Activated CD4-positive, alpha-beta memory T cell treated with anti-CD3 and anti-CD28 coated beads for 36 hours (primary cell): ENCODE results near the gene DCP1A. TPM values are rescaled to one million over a fixed set of nuclear protein-coding genes. Genes with fewer than 3 reads are reported as not detected.

ENCODE experiments used
- CTCF ChIA-PET: fragments of 350-600 bp; sonication (Branson Sonifier 250); formaldehyde crosslinking; loops from one replicate; lab custom pipeline; 2021; ENCODE audit warnings: antibody characterized with exemption, inconsistent platforms; lab: Charles Lee
- POLR2A ChIA-PET: fragments of 350-600 bp; sonication (Branson Sonifier 250); formaldehyde crosslinking; loops from one replicate; lab custom pipeline; 2021; ENCODE audit warnings: antibody characterized with exemption; lab: Charles Lee
- DNase-seq: peaks from one replicate; pipeline ENCODE4 v3.0.0-alpha.2; 2020
- H3K27ac Mint-ChIP-seq: one replicate; pipeline ENCODE4 v1.8.0; 2021; ENCODE audit warnings: mixed read lengths
- H3K27me3 Mint-ChIP-seq: one replicate; pipeline ENCODE4 v1.8.0; 2021; ENCODE audit warnings: mixed read lengths
- H3K36me3 Mint-ChIP-seq: one replicate; pipeline ENCODE4 v1.8.0; 2021; ENCODE audit warnings: mixed read lengths
- H3K4me1 Mint-ChIP-seq: one replicate; pipeline ENCODE4 v1.8.0; 2021; ENCODE audit warnings: low read depth, mixed read lengths
- H3K4me3 Mint-ChIP-seq: one replicate; pipeline ENCODE4 v1.8.0; 2021; ENCODE audit warnings: mild to moderate bottlenecking, mixed read lengths
- H3K9me3 Mint-ChIP-seq: one replicate; pipeline ENCODE4 v1.8.0; 2021; ENCODE audit warnings: mixed read lengths
- intact Hi-C: fragments of 100-400 bp; cut with micrococcal nuclease; formaldehyde crosslinking; loops from one replicate; pipeline ENCODE4 v1.15.1; 2023
- total RNA-seq, 2 experiments: library from RNA; stranded (reverse); gene quantifications; one replicate each; pipeline ENCODE4 v1.2.3, GENCODE V29; 2021

The DCP1A gene
- total RNA-seq, 2 experiments from 2014 or later = 32.0 to 32.7 TPM

DNA sequence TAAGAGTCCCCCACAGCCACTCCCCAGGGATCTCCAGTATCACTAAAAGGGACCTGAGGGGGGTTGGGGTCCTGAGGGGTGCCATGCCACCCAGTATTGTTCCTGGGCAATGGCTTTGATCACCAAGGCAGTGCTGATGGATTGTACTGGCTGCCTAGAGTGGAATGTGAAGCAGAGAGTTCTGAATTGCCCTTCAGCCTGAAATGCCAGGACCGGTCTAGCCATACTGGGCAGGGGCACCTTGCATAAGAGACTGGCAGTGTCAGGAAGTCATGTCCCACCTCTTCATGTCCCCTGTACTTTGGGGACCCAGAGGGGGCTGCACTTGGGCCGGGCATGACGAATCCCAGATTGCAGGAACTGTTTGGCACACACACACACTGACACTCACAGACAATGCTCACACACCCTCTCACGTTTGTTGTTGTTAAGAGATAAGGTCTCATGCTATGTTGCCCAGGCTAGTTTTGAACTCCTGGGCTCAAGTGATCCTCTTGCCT, 87.0 kb downstream of the DCP1A start:
- Mint-ChIP-seq H3K9me3 (no peaks in the 10 kb centered on the region), H3K27me3 (no peaks in the 10 kb centered on the region), H3K4me1 (no peaks in the 10 kb centered on the region), H3K36me3 (no peaks in the 10 kb centered on the region), H3K4me3 (no peak overlapping the region), H3K27ac (no peak overlapping the region)
- ChIA-PET CTCF (no interaction called here), POLR2A (no interaction called here)
- no peak for DNase-seq
- intact Hi-C loops = no loop called here

DNA sequence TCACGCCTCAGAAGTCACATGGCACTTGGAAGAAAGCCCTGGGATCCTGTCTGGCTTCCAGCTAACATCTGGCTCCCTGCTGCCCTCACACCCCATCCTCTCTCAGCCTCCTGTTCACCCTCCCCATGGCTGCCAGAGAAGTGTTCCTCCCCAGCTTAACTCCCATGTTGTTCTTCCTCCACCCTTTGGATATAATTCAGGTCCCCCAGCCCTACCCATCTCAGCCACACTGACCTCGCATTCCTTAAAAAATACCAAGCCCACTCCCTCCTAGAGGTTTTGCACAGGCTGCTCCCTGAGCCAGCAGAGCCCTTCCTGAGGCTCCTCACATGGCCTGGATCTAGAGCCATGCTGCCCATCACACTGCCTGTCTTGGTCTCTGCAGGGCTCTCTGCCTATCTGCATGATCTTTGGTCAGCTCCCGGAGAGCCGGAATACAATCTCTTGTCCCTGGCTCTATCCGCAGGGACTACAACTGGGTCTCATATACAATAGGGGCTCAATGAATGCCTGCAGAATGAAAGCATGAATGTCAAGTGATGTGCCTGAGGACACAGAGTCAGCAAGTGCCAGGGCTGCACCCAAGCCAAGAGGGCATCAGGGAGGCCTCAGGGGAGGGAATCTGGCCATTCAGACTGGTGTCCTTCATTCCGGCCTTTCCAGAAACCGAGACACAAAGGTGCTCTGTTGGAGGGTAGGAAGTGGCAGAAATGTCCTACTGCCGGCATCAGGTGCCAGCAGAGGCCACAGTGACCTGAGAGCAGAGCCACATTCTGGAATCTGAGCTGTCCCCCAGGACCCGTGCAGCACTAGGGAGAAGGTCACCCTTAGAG, 87.7 kb downstream of the DCP1A start:
- DNase-seq = no peak
- ChIA-PET POLR2A (no interaction called here), CTCF (no interaction called here)
- no peaks in the 10 kb centered on the region for H3K4me1 Mint-ChIP-seq
- H3K27ac Mint-ChIP-seq = no peak overlapping the region
- H3K36me3 Mint-ChIP-seq = peaks cover 3% of the 10 kb centered on the region
- intact Hi-C loops = loop anchor here (5.0 to 10.0 kb wide), 4 partner anchors 97 to 365 kb away; partner anchors contain the start of genes PRKCD, RFT1 and STIMATE
- no peaks in the 10 kb centered on the region for H3K9me3 Mint-ChIP-seq
- no peaks in the 10 kb centered on the region for H3K27me3 Mint-ChIP-seq
- no peak overlapping the region for H3K4me3 Mint-ChIP-seq

DNA sequence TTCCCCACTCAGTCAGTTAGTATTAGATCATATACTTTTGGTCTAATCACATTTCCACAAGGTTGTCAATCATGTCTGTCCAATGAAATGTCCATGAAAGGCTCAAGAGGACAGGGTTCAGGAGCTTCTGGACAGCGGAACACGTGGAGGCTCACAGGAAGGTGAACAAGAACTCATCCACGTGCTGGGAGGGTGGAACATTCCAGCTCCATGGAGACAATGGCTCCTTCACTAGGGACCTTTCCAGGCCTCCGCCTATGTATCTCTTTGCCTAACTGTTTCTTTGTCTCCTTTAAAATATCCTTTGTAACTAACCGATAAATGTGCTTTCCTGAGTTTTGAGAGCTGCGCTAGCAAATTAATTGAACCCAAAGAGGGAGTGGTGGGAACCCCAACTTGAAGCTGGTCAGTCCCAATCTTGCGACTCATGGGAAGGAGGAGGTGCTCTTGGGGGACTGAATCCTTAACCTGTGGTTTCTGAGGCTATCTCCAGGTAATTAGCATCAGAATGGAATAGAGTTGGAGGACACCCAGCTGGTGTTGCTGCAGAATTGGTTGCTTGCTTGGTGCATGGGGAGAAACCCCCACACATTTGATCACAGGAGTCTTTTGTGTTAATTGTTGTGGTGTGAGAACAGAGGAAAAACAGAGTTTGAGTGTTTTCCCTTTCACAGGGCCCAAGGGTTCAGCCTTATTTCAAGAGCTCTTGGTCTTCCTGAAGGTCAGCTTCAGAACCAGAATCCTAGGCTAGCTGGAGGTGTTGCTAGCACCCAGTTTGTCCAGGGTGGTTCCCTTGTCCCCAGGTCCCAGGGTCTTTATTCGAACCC, 88.5 kb downstream of the DCP1A start:
- ChIA-PET POLR2A (no interaction called here), CTCF (no interaction called here)
- intact Hi-C loops = loop anchor here (5.0 to 10.0 kb wide), 4 partner anchors 97 to 364 kb away; partner anchors contain the start of genes PRKCD, RFT1 and STIMATE
- Mint-ChIP-seq H3K9me3 (no peaks in the 10 kb centered on the region), H3K27me3 (no peaks in the 10 kb centered on the region), H3K27ac (no peak overlapping the region), H3K4me3 (no peak overlapping the region), H3K4me1 (peaks cover 7% of the 10 kb centered on the region), H3K36me3 (peaks cover 7% of the 10 kb centered on the region)
- DNase-seq = no peak

DNA sequence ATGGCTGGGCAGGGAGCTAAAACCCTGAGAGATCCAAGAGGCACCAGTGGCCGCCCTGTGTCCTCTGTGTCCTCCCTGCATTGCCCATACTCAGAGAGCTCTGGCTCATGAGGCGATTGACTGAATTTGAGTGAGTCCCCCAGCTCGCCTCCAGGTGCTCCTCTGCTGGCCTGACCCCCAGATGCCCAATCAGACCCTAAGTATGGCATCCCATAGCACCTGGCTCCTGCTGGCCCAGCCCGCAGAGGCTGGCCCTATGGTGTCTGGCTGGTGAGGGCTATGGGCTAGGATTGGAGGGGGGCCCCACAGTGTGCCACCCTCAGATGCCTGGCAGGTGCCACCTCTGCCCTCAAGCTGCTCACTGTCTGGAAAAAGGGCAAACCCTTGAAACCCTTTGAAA, 89.9 kb downstream of the DCP1A start:
- H3K4me3 Mint-ChIP-seq = no peak overlapping the region
- intact Hi-C loops = loop anchor here (2.0 to 10.0 kb wide), 5 partner anchors 61 to 363 kb away; partner anchors contain the start of genes PRKCD, RFT1 and STIMATE

DNA sequence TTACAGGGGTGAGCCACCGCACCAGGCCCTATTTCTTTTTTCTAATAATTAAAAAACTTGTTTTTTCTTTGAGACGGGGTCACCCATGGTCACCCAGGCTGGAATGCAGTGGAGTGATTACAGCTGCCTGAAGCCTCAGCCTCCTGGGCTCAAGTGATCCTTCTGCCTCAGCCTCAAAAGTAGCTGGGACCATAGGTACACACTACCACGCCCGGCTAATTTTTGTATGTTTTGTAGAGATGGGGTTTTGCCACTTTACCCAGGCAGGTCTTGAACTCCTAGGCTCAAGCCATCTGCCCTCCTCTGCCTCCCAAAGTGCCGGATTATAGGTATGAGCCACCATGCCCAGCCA, 90.7 kb downstream of the DCP1A start:
- Mint-ChIP-seq H3K9me3 (no peaks in the 10 kb centered on the region), H3K36me3 (peaks cover 14% of the 10 kb centered on the region), H3K27me3 (no peaks in the 10 kb centered on the region), H3K27ac (no peak overlapping the region), H3K4me3 (no peak overlapping the region), H3K4me1 (peaks cover 22% of the 10 kb centered on the region)
- intact Hi-C loops = loop anchor here (2.0 to 10.0 kb wide), 5 partner anchors 60 to 362 kb away; partner anchors contain the start of genes PRKCD, RFT1 and STIMATE
- no peak for DNase-seq
- ChIA-PET POLR2A (no interaction called here), CTCF (no interaction called here)

More for the DNA sequence above, 89.9 kb downstream of the DCP1A start:
- Mint-ChIP-seq H3K36me3 (peaks cover 10% of the 10 kb centered on the region), H3K9me3 (no peaks in the 10 kb centered on the region), H3K4me1 (peaks cover 15% of the 10 kb centered on the region), H3K27me3 (no peaks in the 10 kb centered on the region), H3K27ac (no peak overlapping the region)
- POLR2A ChIA-PET = no interaction called here
- DNase-seq = no peak
- CTCF ChIA-PET = interaction anchor here (1.3 kb wide), 1 partner anchor 61 kb away, joined by 3 read pairs; no protein-coding TSS in a partner anchor

DNA sequence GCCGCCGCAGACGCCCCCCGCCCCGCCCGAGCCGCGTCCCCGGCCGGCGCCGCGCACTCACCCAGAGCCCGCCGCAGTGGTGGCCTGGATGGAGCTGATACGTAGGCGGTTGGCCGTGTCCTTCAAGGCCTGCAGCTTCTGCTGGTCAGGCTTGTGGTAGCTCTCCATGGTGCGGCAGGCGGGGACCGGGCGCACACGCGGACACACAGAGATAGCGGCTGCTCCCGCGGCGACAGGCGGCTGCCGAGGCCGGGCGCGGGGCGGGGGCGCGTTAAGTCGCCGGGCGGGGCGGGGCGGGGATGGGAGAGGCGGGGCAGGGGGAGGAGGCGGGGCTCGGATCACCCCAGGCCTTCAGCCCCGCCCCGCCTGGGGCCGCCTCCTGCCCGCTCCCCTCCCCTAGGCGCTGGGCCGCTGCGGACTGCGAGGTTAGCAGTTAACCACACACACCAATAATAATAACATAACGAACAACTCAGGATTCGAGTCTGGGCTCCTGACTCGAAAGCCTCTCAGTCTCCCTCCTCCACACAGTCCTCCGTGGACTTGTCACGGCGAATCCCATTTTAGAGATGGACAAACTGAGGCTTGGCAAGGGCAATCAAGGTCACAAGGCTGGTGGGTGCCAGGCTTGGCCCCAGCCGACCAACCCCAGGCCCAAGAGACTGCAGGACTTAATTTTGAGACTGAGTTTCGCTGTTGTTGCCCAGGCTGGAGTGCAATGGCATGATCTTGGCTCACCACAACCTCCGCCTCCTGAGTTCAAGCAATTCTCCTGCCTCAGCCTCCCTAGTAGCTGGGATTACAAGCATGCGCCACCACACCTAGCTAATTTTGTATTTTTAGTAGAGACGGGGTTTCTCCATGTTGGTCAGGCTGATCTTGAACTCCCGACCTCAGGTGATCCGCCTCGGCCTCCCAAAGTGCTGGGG, 91.3 kb downstream of the DCP1A start, which contains the start of gene TKT:
Gene TKT, minus strand, starts transcription at position 248 of the 929 bp plus-strand sequence. Its CDS starts 80 bp downstream, at position 168.
- peak; percentile 88 for DNase-seq
- intact Hi-C loops = loop anchor here (1.0 to 10.0 kb wide), 6 partner anchors 59 to 361 kb away; partner anchors contain the start of genes DCP1A, PRKCD, RFT1 and STIMATE
- H3K9me3 Mint-ChIP-seq = no peaks in the 10 kb centered on the region
- peaks cover 16% of the 10 kb centered on the region for H3K36me3 Mint-ChIP-seq
- H3K4me3 Mint-ChIP-seq = peak within 1 kb of the TSS; percentile 94
- ChIA-PET POLR2A (no interaction called here), CTCF (interaction anchor here (0.6 kb wide), 1 partner anchor 143 kb away, joined by 3 read pairs; no protein-coding TSS in a partner anchor)
- H3K4me1 Mint-ChIP-seq = peaks cover 27% of the 10 kb centered on the region
- no peaks in the 10 kb centered on the region for H3K27me3 Mint-ChIP-seq
- H3K27ac Mint-ChIP-seq = peak within 1 kb of the TSS; percentile 78

DNA sequence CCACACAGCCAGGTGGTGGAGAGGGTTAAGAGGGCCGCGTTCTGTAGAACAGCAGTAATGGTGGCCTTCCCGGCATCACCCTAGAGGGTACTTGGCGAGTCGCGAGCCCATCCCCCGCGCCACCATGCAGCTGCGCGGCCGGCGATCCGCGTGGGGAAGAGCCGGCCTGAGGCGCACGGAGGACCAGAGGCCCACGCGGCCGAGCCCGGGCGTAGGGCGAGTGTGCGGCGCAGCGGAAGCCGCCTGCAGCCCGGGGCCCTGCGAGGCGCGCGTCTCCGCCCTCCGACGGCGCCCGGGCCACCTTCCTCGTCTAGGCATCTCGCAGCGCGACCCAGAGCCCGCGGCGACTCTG, 91.9 kb downstream of the DCP1A start:
- DNase-seq = peak; percentile 46
- H3K9me3 Mint-ChIP-seq = no peaks in the 10 kb centered on the region
- ChIA-PET POLR2A (interaction anchor here (1.1 kb wide), 1 partner anchor 60 kb away, joined by 4 read pairs; no protein-coding TSS in a partner anchor), CTCF (interaction anchor here (0.6 to 1.8 kb wide), 2 partner anchors 59 to 143 kb away, joined by 3 to 6 read pairs; no protein-coding TSS in a partner anchor)
- peaks cover 27% of the 10 kb centered on the region for H3K4me1 Mint-ChIP-seq
- H3K27ac Mint-ChIP-seq = peak overlapping the region; percentile 78
- H3K36me3 Mint-ChIP-seq = peaks cover 16% of the 10 kb centered on the region
- H3K27me3 Mint-ChIP-seq = no peaks in the 10 kb centered on the region
- peak overlapping the region; percentile 94 for H3K4me3 Mint-ChIP-seq
- intact Hi-C loops = loop anchor here (1.0 to 10.0 kb wide), 5 partner anchors 92 to 361 kb away; partner anchors contain the start of genes DCP1A, PRKCD, RFT1 and STIMATE

DNA sequence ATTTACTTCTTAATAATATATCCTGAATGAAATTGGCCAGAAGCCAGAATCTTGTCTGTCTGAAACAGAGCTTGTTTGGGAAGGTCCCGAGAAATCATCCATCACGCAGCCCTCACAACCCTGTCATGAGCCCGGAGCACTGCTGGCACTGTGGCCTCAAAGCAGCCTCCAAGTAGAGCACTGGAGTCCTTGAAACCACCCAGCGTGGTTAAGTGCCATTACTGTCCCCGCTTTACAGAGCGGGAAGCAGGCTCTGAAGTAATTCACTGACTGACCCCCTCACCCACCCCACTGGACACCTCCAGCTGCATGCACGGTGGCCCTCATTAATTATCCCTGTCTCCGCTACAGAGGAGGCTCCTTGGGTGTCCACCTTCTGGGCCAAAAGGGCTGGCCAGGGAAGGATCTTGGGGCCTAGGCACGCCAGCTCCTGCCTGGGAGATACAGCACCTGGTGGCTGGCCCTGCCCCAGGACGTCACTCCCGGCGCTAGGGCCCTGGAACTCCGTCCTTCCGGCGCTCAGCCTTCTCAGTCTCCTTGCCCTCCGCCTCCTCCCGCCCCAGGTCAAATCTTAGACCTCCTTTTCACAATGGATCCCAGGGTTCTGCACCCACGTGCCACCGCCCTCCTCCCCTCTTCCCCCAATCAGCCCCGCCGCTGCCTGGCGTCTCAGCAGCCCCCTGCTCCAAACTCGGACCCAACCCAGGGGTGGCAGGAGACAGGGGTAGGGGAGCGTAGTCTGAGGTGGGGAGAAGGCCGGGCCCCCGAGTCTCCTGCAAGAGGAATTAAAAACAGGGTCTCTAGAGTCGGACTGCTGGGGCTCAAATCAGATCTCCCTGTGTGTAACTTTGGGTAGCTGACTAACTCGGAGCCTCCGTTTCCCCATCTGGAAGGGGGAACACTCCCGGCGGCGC, 92.6 kb downstream of the DCP1A start:
- Mint-ChIP-seq H3K36me3 (peaks cover 16% of the 10 kb centered on the region), H3K9me3 (no peaks in the 10 kb centered on the region), H3K27ac (peak overlapping the region; percentile 78), H3K27me3 (no peaks in the 10 kb centered on the region), H3K4me1 (peaks cover 27% of the 10 kb centered on the region), H3K4me3 (peak overlapping the region; percentile 94)
- CTCF ChIA-PET = interaction anchor here (0.5 to 1.8 kb wide), 5 partner anchors 45 to 456 kb away, joined by 3 to 6 read pairs (median 3); no protein-coding TSS in a partner anchor
- POLR2A ChIA-PET = interaction anchor here (1.1 to 1.3 kb wide), 2 partner anchors 15 to 60 kb away, joined by 3 to 4 read pairs; no protein-coding TSS in a partner anchor
- peak; percentile 79 for DNase-seq
- intact Hi-C loops = loop anchor here (1.0 to 10.0 kb wide), 5 partner anchors 92 to 360 kb away; partner anchors contain the start of genes DCP1A, PRKCD, RFT1 and STIMATE

DNA sequence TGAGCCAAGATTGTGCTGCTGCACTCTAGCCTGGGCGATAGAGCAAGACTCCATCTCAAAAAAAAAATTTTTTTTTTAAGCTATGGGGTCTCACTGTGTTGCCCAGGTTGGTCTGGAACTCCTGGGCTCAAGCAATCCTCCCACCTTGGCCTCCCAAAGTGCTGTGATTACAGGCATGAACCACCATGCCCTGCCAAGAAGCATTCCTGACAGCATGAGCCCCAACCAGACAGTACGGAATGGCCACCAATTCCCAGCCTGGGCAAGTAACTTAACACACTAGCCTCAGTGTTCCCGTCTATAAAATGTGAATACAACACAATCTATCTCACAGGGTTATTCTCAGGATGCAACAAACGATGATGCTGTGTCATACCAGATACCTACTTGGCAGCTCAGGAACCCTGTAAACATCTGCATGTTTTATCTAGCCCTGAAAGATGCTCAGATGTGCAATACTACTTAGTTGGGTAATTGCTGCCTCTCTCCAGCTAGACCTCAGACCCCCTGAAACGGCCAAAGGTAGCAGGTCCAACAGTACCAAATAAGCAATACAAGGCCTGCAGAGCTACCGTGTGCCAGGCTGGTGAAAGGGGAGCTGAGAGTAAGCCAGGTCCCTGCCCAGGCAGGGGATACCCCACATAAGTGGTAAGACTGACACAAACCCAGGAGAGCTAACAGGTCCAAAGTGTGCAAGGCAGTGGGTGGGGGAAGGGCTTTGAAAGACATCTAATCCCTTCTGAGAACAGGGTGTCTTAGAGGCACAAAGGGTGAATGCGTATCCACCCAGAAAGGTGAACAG, 93.4 kb downstream of the DCP1A start:
- no peak for DNase-seq
- H3K27me3 Mint-ChIP-seq = no peaks in the 10 kb centered on the region
- H3K4me3 Mint-ChIP-seq = peak overlapping the region; percentile 94
- peaks cover 16% of the 10 kb centered on the region for H3K36me3 Mint-ChIP-seq
- H3K9me3 Mint-ChIP-seq = no peaks in the 10 kb centered on the region
- ChIA-PET POLR2A (interaction anchor here (1.1 to 1.3 kb wide), 2 partner anchors 16 to 59 kb away, joined by 3 to 4 read pairs; no protein-coding TSS in a partner anchor), CTCF (interaction anchor here (0.5 to 1.8 kb wide), 5 partner anchors 46 to 456 kb away, joined by 3 to 6 read pairs (median 3); no protein-coding TSS in a partner anchor)
- H3K4me1 Mint-ChIP-seq = peaks cover 27% of the 10 kb centered on the region
- no peak overlapping the region for H3K27ac Mint-ChIP-seq
- intact Hi-C loops = loop anchor here (10.0 kb wide), 1 partner anchor 359 kb away; the partner anchor contains the start of gene STIMATE
